GM18505 (cell line): ENCODE results near the gene PARP6.

Experiments used
- ATAC-seq: cut with Tn5 transposase; IDR thresholded peaks from one replicate; pipeline ENCODE4 v1.9.1; 2021; ENCODE audit not compliant: unreplicated experiment
- POLR2A ChIP-seq: IDR thresholded peaks from 4 replicates; pipeline ENCODE4 v1.6.1; 2011; ENCODE audit warnings: borderline replicate concordance; ENCODE audit not compliant: insufficient read depth, insufficient read length; ENCODE audit errors: extremely low read depth

Gene PARP6, protein sequence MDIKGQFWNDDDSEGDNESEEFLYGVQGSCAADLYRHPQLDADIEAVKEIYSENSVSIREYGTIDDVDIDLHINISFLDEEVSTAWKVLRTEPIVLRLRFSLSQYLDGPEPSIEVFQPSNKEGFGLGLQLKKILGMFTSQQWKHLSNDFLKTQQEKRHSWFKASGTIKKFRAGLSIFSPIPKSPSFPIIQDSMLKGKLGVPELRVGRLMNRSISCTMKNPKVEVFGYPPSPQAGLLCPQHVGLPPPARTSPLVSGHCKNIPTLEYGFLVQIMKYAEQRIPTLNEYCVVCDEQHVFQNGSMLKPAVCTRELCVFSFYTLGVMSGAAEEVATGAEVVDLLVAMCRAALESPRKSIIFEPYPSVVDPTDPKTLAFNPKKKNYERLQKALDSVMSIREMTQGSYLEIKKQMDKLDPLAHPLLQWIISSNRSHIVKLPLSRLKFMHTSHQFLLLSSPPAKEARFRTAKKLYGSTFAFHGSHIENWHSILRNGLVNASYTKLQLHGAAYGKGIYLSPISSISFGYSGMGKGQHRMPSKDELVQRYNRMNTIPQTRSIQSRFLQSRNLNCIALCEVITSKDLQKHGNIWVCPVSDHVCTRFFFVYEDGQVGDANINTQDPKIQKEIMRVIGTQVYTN

DNA sequence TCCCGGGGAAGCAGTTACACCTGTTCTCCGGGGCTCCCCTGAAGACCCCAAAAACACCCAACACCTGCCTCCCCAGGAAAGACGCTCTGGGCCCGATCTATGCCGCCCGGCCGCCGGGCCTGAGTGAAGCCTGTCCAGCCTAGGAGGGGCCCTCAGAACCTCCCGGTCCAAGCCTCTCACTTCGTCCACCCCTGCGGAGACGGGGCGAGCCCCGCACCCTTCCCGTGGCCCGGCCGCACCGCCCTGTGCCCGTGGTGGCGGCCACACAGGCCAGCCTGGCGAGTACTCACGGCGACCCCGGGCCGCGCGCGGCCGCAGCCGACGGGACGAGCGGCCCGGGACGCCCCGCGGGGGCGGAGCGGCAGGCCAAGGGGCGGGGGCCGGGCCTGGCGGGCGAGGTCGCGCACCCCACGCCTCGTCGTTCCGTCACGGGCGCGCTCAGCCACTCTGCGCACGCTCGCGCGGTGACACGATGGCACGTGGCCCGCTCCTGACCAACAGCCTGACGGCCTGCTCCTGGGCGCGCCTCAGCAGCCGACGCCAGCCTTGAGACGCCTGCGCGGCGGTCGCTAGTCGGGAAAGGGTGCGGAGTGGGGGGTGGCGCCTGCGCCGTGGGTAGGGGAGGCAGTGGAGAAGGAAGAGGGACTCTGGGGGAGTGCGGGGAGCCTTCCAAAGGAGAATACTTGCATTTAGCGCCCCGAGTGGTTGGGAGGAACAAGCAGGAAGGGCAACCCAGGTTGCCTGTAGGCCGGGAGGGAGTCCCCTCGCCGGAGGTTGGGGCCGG is at the start of gene PARP6:
PARP6 (minus strand) TSS at position 342 of the 784 bp plus-strand sequence. CDS start 5,077 bp downstream, outside the sequence.
- peak; percentile 76 for TF ChIP-seq POLR2A
- ATAC-seq, result peak; percentile 93

DNA sequence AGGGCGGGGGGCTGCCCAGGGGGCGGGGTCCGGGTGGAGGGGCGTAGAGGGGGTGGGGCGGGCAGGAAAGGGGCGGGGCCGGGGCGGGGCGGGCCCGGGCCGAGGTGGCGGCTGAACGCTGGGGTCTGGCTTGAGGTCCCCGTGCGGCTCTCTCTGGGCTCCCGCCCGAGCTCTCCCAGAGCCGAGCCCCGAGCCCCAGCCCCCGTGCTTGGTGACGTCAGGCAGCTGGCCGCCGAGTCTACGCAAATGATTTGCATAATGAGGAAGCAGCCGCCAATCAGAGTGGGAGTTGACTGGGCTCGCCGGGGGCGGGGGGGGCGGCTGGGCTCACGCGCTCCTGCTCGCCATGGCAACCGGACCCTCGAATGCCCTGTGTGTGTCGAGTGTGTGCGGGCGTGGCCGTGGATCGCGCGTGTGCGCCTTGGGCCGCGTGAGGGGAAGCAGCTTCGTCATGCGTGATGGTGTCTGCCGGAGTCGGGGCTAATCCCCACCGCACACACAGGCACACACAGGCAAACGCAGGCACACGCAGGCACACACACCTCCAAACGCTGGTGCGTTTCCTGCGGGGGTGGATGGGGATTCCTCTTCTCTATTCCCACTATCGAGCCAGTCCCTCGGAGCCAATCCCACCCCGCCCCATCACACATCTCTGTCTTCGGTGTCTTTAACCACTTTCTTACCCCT is 47.8 kb upstream of the PARP6 start, which contains the start of gene CELF6:
CELF6 (minus strand) TSS at position 173 of the 687 bp plus-strand sequence. CDS start 283 bp downstream, outside the sequence.
- peak; percentile 25 for TF ChIP-seq POLR2A
- ATAC-seq, result peak; percentile 62

DNA sequence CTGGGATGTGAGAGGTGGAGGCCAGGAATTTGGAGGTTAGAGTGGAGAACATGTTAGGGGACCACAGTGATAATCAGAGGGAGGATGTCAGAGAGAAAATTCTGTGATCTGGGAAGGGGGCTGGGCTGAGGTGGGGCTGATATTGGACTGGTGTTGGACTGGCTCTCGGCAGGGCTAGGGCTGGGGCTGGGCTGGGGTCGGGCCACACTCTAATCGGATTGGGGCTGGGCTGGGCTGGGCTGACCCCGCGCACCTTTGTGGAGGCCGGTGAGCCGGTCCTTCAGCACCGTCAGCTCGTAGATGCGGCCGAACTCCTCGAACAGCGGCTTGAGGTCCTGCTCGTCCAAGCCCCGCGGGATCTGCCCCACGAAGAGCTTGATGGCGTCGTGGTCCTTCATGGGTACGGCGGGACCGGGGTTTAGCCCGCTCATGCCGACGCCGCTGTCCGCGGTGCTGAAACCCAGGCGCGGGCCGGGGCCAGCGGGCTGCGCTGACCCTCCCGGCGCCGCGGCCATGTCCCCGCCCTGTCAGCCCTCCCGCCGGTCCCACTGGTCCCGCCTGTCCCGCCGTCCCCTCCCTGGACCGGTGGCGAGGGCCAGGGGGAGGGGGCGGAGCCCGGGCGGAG is 47.1 kb upstream of the PARP6 start:
- ATAC-seq, result peak; percentile 31
- TF ChIP-seq POLR2A, result no peak

DNA sequence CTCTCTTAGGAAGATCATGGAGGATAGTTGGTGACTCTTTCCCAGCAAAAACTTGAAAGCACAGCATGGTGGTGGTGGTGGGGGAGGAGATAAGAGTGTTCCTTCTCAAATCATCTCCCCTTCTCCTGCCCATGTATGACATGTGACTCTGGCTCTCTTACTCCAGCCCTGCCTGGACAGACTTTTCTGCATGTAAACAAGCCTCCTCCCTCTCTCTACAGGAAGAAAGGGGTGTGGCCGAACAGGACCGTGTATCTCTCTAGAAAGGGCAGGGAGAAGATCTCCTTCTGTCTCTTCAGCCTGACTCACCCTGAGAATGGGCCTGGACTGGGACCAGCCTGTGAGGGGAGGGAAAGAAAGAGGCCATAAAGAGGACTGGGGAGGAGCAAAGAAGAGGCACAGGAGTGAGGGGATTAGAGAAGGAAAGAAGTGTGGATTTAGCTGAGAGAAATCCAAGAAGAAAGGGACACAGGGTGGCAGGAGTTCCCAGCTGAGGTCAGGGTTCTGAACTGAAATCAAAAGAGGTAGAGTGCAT is 46.1 kb upstream of the PARP6 start:
- TF ChIP-seq POLR2A, result no peak
- ATAC-seq, result no peak

DNA sequence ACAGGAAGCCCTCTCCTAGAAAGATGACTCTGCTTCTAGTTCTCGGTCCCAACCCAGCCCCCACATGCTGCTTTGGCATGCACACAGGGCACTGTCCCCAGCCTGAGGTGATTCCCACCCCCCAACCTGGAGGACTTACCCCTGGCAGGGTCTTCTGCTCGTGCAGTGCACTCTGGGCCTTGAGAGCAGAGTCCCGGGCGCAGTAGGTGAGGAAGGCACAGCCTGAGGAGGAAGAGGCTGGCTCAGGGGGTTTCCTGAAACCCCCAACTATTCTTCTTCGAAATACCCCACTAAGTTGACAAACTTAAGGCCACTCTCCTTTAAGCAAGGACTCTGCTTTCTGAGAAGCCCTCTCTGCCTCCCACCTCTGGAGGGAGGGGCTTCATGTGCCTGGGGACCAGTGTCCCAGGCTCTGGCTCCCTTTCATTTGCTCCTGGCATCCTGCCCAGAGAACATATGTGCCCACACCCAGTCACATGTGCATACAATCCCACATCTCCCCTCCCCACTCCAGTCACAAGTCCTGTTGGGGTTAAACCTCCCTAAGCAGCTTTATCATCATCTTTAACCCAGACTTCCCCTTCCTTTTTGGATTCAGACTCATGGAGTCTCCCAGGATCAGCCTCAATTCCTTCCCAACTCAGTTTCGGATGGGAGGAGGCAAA is 43.5 kb upstream of the PARP6 start:
- no peak for ATAC-seq
- TF ChIP-seq POLR2A, result no peak

DNA sequence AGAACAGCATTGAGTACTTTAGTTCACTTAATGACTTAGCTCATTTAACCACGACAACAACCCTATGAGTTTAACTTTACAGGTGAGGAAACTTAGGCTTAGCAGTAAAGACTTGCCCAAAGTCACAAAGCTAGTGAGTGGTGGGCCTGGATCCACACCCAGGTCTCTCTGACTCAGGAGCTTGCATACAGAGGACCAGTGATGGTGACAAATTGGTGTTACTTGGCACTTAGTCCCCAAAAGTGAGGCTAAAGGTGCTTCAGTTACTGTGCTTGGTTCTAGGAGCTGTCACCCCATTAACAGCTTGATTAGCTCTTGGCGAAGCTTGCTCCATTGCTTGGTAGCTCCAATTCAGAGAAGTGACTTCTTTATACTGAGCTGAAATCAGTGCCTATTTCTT is 41.5 kb upstream of the PARP6 start:
- ATAC-seq, result no peak
- no peak for TF ChIP-seq POLR2A

DNA sequence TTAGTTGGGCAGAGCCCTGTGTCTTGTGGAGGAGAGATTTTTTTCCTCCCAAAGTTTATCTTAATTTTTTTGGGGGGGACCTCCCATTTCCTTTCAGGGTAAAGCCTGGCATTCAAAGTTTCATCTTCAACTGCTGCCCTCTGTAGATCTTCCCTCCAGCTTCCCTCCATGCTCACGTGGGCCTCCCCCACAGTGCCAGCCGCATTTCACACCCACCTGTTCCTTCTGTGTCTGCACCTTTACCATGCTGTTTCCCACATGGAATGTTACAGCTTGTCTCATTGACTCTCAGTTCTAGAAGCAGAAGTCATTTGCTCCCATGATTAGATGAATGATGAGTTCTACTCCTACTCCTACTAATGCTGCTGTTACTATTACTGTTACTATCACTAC is 41.1 kb upstream of the PARP6 start:
- TF ChIP-seq POLR2A, result no peak
- no peak for ATAC-seq

DNA sequence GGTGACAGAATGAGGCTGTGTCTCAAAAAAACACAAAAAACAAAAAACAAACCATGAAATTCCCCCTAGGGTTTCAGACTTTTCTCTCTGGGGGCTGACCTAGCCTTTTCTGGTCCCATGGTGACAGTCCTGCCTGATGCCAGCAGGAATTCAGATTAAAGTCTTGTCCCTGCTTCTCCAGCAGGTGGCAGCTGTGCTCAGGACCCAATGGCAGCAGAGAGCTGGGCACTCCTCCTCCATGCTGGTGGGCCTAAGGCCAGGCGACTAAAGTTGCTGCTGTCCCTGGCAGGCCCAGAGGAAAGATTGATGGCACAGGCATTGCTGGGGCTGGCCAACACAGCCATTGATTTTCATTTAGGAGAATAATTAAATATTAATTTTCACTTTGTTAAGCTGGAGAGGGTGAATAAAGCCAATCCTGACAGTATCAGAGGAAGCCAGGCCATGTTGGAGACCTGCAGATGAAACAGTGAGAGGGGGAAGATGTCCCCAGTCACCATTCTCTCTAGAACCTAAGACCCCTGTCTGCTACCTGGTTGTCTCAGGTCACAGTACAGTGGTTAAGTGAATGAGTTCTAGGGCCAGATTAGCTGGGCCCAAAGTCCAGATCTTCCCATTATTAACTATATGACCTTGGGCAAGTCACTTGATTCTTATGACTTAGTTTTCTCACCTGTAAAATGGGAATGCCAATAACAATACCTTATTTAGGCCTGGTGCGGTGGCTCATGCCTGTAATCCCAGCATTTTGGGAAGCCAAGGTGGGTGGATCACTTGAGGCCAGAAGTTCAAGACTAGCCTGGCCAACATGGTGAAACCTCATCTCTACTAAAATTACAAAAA is 40.5 kb upstream of the PARP6 start:
- ATAC-seq, result no peak
- no peak for TF ChIP-seq POLR2A

DNA sequence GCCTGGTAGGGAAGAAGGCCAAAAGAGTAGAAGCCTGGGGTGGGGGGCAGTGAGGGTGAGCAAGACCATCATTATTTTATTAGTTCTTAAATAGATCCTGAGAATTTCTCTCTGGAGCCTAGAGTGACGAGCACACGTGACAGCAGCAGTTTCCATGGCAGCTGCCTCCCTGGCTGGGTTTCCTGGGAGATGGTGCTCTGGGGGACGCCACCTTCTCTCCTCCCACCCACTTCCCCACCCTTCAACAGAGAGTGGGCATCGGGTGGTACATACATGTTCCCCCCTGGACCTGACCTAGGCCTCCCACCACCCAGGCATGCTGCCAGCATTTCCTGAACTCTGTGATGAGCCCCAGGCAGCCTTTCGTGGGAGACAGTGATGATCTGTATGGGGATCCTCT is 34.7 kb upstream of the PARP6 start:
- TF ChIP-seq POLR2A, result no peak
- no peak for ATAC-seq

DNA sequence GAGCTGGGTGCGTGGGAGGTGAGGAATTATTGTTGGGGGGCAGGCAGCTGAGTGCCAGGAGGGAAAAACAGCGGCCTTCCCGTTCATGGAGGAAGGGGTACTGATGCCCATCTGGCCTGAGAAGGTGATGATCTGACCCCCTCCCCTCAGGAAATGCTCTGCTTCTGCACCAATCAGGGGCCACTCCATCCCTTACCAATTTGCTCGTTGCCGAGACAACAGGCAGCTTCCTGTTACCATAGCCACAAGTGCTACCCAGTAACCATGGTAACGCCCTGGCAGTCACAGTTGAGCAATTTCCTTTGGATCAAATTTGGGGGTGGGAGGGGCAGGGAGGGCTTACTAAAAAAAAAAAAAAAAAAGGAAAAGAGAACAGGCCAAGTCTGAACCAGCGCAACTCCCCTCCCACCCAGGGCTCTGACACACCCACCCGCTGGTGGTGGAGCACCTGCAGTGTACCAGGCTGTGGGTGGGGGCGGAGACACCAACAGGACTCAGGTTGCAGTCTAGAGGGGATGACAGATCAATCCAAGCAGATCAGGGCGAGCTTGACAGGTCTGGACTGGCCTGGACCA is 33.9 kb upstream of the PARP6 start:
- no peak for TF ChIP-seq POLR2A
- no peak for ATAC-seq

DNA sequence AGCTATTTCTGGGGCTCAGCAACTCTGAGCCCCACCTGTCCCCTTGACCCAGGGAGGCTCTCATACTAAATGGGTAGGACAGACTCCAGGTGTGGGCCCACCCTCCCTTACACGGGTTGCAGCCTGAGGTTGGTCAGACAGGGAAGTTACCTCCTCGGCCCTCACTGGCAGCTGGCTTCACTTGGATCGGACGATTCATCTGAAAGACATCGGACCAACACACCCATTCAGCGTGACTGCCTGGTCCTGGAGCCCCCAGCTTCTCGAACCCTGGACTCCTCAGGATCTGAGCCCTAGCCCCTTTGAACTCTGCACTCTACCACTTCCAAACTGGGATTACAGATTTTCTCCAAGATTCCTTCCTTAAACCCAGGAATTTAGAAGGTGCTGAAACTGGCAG is 32.2 kb upstream of the PARP6 start:
- no peak for ATAC-seq
- TF ChIP-seq POLR2A, result no peak
